SK-N-SH (cell line): ENCODE measurements around the gene NFIA. TPM values are rescaled to one million over a fixed set of nuclear protein-coding genes. Genes with fewer than 3 reads are reported as not detected.

ENCODE experiments used
- CTCF ChIA-PET: fragments of 300-600, 350-600 bp; formaldehyde crosslinking; extraction: SDS; loops from one replicate; lab custom pipeline; 2021; lab: Yijun Ruan, JAX
- POLR2A ChIA-PET: fragments of 350-600 bp; sonication (Branson Sonifier 250); formaldehyde crosslinking; extraction: SDS; loops from one replicate; lab custom pipeline; 2020; ENCODE audit warnings: antibody characterized with exemption, inconsistent platforms; lab: Yijun Ruan, JAX
- DNase-seq: peaks from one replicate; pipeline ENCODE4 v3.0.0; 2012
- H2AFZ ChIP-seq: fragments of 200-600 bp; sonication (generic); 2 replicates; pipeline ENCODE4 v1.8.1; 2016; ENCODE audit warnings: antibody characterized with exemption, mild to moderate bottlenecking, low read depth
- H3F3A ChIP-seq: fragments of 200-600 bp; sonication (generic); replicated peaks from 2 replicates; pipeline ENCODE3; 2016; ENCODE audit warnings: antibody characterized with exemption, mild to moderate bottlenecking; ENCODE audit not compliant: insufficient read depth
- H3K27ac ChIP-seq, 2 experiments: fragments of 200-500 bp in 1 of 2; fragments of 200-600 bp in 1 of 2; sonication (Bioruptor generic) in 1 of 2; sonication (generic), shearing (Covaris generic) in 1 of 2; 2 replicates each; pipeline versions ENCODE4 v1.5.1 to v1.6.1; 2014 to 2016; ENCODE audit warnings: low read depth in 2 of 2, inconsistent platforms in 1 of 2, low read length in 1 of 2, mild to moderate bottlenecking in 1 of 2, mixed read lengths in 1 of 2
- H3K27me3 ChIP-seq: fragments of 200-600 bp; sonication (generic), shearing (Covaris generic); 2 replicates; pipeline ENCODE4 v1.6.1; 2016; ENCODE audit warnings: mixed run types; ENCODE audit not compliant: insufficient read depth
- H3K36me3 ChIP-seq, 2 experiments: fragments of 200-500 bp in 1 of 2; fragments of 200-600 bp in 1 of 2; sonication (Bioruptor generic) in 1 of 2; sonication (generic) in 1 of 2; replicated peaks in 1 of 2; 2 replicates each; pipeline versions ENCODE3 to v1.5.1; 2014 to 2016; ENCODE audit warnings: low read length in 1 of 2, mild to moderate bottlenecking in 1 of 2; ENCODE audit not compliant: insufficient read depth in 2 of 2, control insufficient read depth in 1 of 2
- H3K4me1 ChIP-seq, 2 experiments: fragments of 200-500 bp in 1 of 2; fragments of 200-600 bp in 1 of 2; sonication (Bioruptor generic) in 1 of 2; sonication (generic), shearing (Covaris generic) in 1 of 2; 2 replicates each; pipeline versions ENCODE4 v1.5.1 to v1.6.1; 2014 to 2016; ENCODE audit warnings: low read depth in 1 of 2, low read length in 1 of 2, mixed run types in 1 of 2; ENCODE audit not compliant: insufficient read depth in 2 of 2, control insufficient read depth in 1 of 2
- H3K4me2 ChIP-seq: fragments of 200-600 bp; sonication (generic), shearing (Covaris generic); 2 replicates; pipeline ENCODE4 v1.6.1; 2017; ENCODE audit warnings: mixed run types
- H3K4me3 ChIP-seq, 2 experiments: fragments of 200-500 bp in 1 of 2; fragments of 200-600 bp in 1 of 2; sonication (Bioruptor generic) in 1 of 2; sonication (generic), shearing (Covaris generic) in 1 of 2; 2 replicates each; pipeline versions ENCODE4 v1.5.1 to v1.8.1; 2014 to 2016; ENCODE audit warnings: low read depth in 2 of 2, inconsistent platforms in 1 of 2, low read length in 1 of 2, mild to moderate bottlenecking in 1 of 2, mixed read lengths in 1 of 2, moderate library complexity in 1 of 2
- H3K79me2 ChIP-seq: fragments of 200-600 bp; sonication (generic); 2 replicates; pipeline ENCODE4 v1.8.1; 2017; ENCODE audit warnings: mild to moderate bottlenecking; ENCODE audit not compliant: insufficient read depth
- H3K9ac ChIP-seq: fragments of 200-600 bp; sonication (generic); 2 replicates; pipeline ENCODE4 v1.6.1; 2017; ENCODE audit warnings: mixed run types
- H3K9me2 ChIP-seq: fragments of 200-600 bp; sonication (generic); 2 replicates; pipeline ENCODE4 v1.6.1; 2017; ENCODE audit warnings: mixed run types
- H3K9me3 ChIP-seq: fragments of 200-600 bp; sonication (generic); 2 replicates; pipeline ENCODE4 v1.6.1; 2017; ENCODE audit warnings: mixed run types, mild to moderate bottlenecking, moderate library complexity
- H4K20me1 ChIP-seq: fragments of 200-600 bp; sonication (generic); 2 replicates; pipeline ENCODE4 v1.6.1; 2017; ENCODE audit warnings: mild to moderate bottlenecking, mixed run types; ENCODE audit not compliant: insufficient read depth
- ELF1 ChIP-seq: IDR thresholded peaks from 2 replicates; pipeline ENCODE4 v1.4.0; 2012
- FOXJ3 ChIP-seq: sonication (generic); formaldehyde crosslinking; IDR thresholded peaks from 2 replicates; pipeline ENCODE4 v1.5.1; 2020; ENCODE audit warnings: mild to moderate bottlenecking, missing genetic modification reagents
- GABPA ChIP-seq: IDR thresholded peaks from 2 replicates; pipeline ENCODE4 v1.4.0; 2012; ENCODE audit warnings: low read depth, mild to moderate bottlenecking
- GATA2 ChIP-seq: sonication (generic); formaldehyde crosslinking; IDR thresholded peaks from 2 replicates; pipeline ENCODE4 v1.5.0; 2020; ENCODE audit warnings: mild to moderate bottlenecking, missing genetic modification reagents
- MEF2A ChIP-seq: IDR thresholded peaks from 2 replicates; pipeline ENCODE4 v1.4.0; 2012; ENCODE audit warnings: low read depth, borderline replicate concordance
- NFIC ChIP-seq: IDR thresholded peaks from 2 replicates; pipeline ENCODE4 v1.4.0; 2012; ENCODE audit warnings: borderline replicate concordance
- NRF1 ChIP-seq: IDR thresholded peaks from 2 replicates; pipeline ENCODE4 v1.6.1; 2012; ENCODE audit warnings: low read depth, mild to moderate bottlenecking, low read length
- POLR2AphosphoS5 ChIP-seq: IDR thresholded peaks from 2 replicates; pipeline ENCODE4 v1.6.1; 2012; ENCODE audit warnings: low read depth, low read length
- RAD21 ChIP-seq: IDR thresholded peaks from 2 replicates; pipeline ENCODE4 v1.6.1; 2012; ENCODE audit warnings: mild to moderate bottlenecking, low read length
- RCOR1 ChIP-seq: fragments of 150-350 bp; IDR thresholded peaks from 2 replicates; pipeline ENCODE4 v1.6.1; 2017; ENCODE audit warnings: antibody characterized with exemption, low read length
- REST ChIP-seq: IDR thresholded peaks from 2 replicates; pipeline ENCODE4 v1.6.1; 2012; ENCODE audit warnings: mild to moderate bottlenecking, low read depth, low read length, moderate library complexity
- SIN3A ChIP-seq: IDR thresholded peaks from 2 replicates; pipeline ENCODE4 v1.6.1; 2012; ENCODE audit warnings: low read depth, mild to moderate bottlenecking, low read length, moderate library complexity, borderline replicate concordance
- SMC3 ChIP-seq: IDR thresholded peaks from 2 replicates; pipeline ENCODE4 v1.6.1; 2012; ENCODE audit warnings: low read depth, low read length, improper control_type of control experiment
- TCF12 ChIP-seq: IDR thresholded peaks from 2 replicates; pipeline ENCODE4 v1.4.0; 2012
- TEAD4 ChIP-seq: IDR thresholded peaks from 2 replicates; pipeline ENCODE4 v1.4.0; 2012; ENCODE audit warnings: mild to moderate bottlenecking, borderline replicate concordance; ENCODE audit not compliant: insufficient read depth
- WGBS: methylation state at CpG from one replicate; pipeline ENCODE4 v1.1.6; 2017; ENCODE audit warnings: low lambda C conversion rate; 5-methylcytosine and 5-hydroxymethylcytosine counted together
- polyA plus RNA-seq, 3 experiments: library from polyadenylated mRNA; depleted of rRNA; stranded (reverse); fragments of >200 nt; gene quantifications; 2 replicates each; pipeline ENCODE4 v1.2.3, GENCODE V29; 2012
- TF ChIP-seq, protein P1 (sequence below): IDR thresholded peaks from 2 replicates; pipeline ENCODE4 v1.4.0; 2012; ENCODE audit warnings: low read depth, borderline replicate concordance
- TF ChIP-seq, protein P2 (sequence below): fragments of 150-350 bp; IDR thresholded peaks from 2 replicates; pipeline ENCODE4 v1.6.1; 2016; ENCODE audit warnings: mild to moderate bottlenecking, low read depth, low read length

NFIA gene
- polyA plus RNA-seq, 1 of the 3 experiments (the other 2 are of a cell fraction): 3.3 TPM

- H3K9me2 ChIP-seq: no peaks in the 10 kb centered on the region
- no peaks in the 10 kb centered on the region for H4K20me1 ChIP-seq
- CTCF ChIA-PET: interaction anchor here (1.5 kb wide), 1 partner anchor 24 kb away, joined by 3 read pairs; no protein-coding TSS in a partner anchor
- H3K36me3 ChIP-seq: peaks cover 5 to 9% of the 10 kb centered on the region in 2 experiments
- 95% methylated on average over 3 of the region's 3 CpGs for WGBS
- H3K79me2 ChIP-seq: no peaks in the 10 kb centered on the region
- POLR2A ChIA-PET: no interaction called here
- H3K9ac ChIP-seq: no peak overlapping the region
- H3K27ac ChIP-seq: no peak overlapping the region
- H2AFZ ChIP-seq: no peak overlapping the region
- H3K9me3 ChIP-seq: no peaks in the 10 kb centered on the region
- no peaks in the 10 kb centered on the region for H3K27me3 ChIP-seq
- no peak overlapping the region for H3K4me2 ChIP-seq
- no peak for DNase-seq
- TF ChIP-seq GABPA: no peak
- no peak for TF ChIP-seq GATA2 (CRISPR knock-in tag)
- TF ChIP-seq SMC3: no peak
- no peak for TF ChIP-seq POLR2AphosphoS5
- TF ChIP-seq MEF2A: no peak
- TF ChIP-seq REST: no peak
- no peak for TF ChIP-seq TEAD4
- TF ChIP-seq, protein P1, sequence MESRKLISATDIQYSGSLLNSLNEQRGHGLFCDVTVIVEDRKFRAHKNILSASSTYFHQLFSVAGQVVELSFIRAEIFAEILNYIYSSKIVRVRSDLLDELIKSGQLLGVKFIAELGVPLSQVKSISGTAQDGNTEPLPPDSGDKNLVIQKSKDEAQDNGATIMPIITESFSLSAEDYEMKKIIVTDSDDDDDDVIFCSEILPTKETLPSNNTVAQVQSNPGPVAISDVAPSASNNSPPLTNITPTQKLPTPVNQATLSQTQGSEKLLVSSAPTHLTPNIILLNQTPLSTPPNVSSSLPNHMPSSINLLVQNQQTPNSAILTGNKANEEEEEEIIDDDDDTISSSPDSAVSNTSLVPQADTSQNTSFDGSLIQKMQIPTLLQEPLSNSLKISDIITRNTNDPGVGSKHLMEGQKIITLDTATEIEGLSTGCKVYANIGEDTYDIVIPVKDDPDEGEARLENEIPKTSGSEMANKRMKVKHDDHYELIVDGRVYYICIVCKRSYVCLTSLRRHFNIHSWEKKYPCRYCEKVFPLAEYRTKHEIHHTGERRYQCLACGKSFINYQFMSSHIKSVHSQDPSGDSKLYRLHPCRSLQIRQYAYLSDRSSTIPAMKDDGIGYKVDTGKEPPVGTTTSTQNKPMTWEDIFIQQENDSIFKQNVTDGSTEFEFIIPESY: no peak
- TF ChIP-seq ELF1: no peak
- no peak for TF ChIP-seq NFIC
- no peak for TF ChIP-seq RAD21
- TF ChIP-seq, protein P2, sequence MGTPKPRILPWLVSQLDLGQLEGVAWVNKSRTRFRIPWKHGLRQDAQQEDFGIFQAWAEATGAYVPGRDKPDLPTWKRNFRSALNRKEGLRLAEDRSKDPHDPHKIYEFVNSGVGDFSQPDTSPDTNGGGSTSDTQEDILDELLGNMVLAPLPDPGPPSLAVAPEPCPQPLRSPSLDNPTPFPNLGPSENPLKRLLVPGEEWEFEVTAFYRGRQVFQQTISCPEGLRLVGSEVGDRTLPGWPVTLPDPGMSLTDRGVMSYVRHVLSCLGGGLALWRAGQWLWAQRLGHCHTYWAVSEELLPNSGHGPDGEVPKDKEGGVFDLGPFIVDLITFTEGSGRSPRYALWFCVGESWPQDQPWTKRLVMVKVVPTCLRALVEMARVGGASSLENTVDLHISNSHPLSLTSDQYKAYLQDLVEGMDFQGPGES: no peak
- no peak for TF ChIP-seq RCOR1
- TF ChIP-seq NRF1: no peak
- no peak for TF ChIP-seq FOXJ3
- TF ChIP-seq TCF12: no peak
- no peak for TF ChIP-seq SIN3A
- H3F3A ChIP-seq: no peaks in the 10 kb centered on the region
- no peak overlapping the region for H3K4me3 ChIP-seq
- H3K4me1 ChIP-seq: peaks cover 0 to 14% of the 10 kb centered on the region in 2 experiments; a peak in 3 of 4 replicates
Observed at GRCh38 chr1:61393575-61393974, 311.2 kb downstream of the NFIA start.
